Colonic mucosa (tissue), 4 donors: ENCODE data around the gene CHCHD3. TPM values are rescaled to one million over a fixed set of nuclear protein-coding genes. Genes with fewer than 3 reads are reported as not detected.

Experiments
- DNase-seq: peaks from one replicate; pipeline ENCODE4 v3.0.0-alpha.2; 2020
- H3K27ac ChIP-seq: fragments of 200-600 bp; one replicate; pipeline ENCODE4 v1.8.0; 2021
- H3K27me3 ChIP-seq: fragments of 200-600 bp; one replicate; pipeline ENCODE4 v1.8.0; 2021
- H3K36me3 ChIP-seq: fragments of 200-600 bp; one replicate; pipeline ENCODE4 v1.8.0; 2021
- H3K4me1 ChIP-seq: fragments of 200-600 bp; one replicate; pipeline ENCODE4 v1.8.0; 2021; ENCODE audit warnings: mild to moderate bottlenecking
- H3K4me3 ChIP-seq: fragments of 200-600 bp; one replicate; pipeline ENCODE4 v1.8.0; 2021
- H3K9ac ChIP-seq, 2 donors: one replicate each; pipeline ENCODE4 v1.7.0; 2013; ENCODE audit warnings: control low read depth in 2 of 2, low read depth in 2 of 2, low read length in 2 of 2
- H3K9me3 ChIP-seq: fragments of 200-600 bp; one replicate; pipeline ENCODE4 v1.8.0; 2021
- CTCF ChIP-seq: fragments of 200-600 bp; IDR thresholded peaks from one replicate; pipeline ENCODE4 v1.8.0; 2022; ENCODE audit warnings: antibody characterized with exemption, mild to moderate bottlenecking
- intact Hi-C: fragments of 100-400 bp; cut with DNase I; formaldehyde crosslinking; loops from one replicate; pipeline ENCODE4 v1.14.1; 2022
- total RNA-seq, 2 donors: library from RNA; stranded (reverse); fragmentation: NEBNext Ultra II Directional in 1 of 2; extraction: Animal tissue kit (Norgen Biotek cat#: 25700) in 1 of 2; gene quantifications; one replicate each; pipeline ENCODE4 v1.2.1, GENCODE V29; 2021
- donor health status: healthy.
- donor health status: DM: no; HTN: no; CAD: no.
- donor health status: DM: no; HTN: no; CAD: no.

Gene CHCHD3
- total RNA-seq, 2 donors from 2014 or later: 81.5 to 112 TPM

DNA sequence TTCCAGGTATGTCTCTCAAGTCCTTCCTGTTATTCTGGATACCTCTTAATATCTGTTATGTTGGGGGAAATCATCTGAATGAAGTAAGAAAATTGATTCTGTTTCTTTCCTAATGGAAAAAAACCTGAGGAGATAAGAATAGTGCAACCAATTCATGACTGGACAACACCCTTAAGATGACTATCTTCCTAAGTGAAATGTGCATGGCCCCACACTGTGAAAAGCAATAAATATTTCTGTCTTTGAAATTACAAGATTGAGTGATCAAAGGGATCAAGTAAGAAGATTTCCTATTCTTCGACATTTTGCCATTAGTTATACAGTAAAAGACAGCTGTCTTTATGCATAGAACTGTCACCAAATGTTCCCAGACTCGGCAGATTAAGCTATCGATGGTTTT lies 73.9 kb downstream of the CHCHD3 start:
- H3K9me3 ChIP-seq: no peaks in the 10 kb centered on the region
- no peak for TF ChIP-seq CTCF
- DNase-seq: no peak
- no peaks in the 10 kb centered on the region for H3K4me1 ChIP-seq
- intact Hi-C loops: no loop called here
- no peak overlapping the region for H3K9ac ChIP-seq
- H3K27me3 ChIP-seq: no peaks in the 10 kb centered on the region
- H3K27ac ChIP-seq: no peak overlapping the region
- H3K4me3 ChIP-seq: no peak overlapping the region
- no peaks in the 10 kb centered on the region for H3K36me3 ChIP-seq

DNA sequence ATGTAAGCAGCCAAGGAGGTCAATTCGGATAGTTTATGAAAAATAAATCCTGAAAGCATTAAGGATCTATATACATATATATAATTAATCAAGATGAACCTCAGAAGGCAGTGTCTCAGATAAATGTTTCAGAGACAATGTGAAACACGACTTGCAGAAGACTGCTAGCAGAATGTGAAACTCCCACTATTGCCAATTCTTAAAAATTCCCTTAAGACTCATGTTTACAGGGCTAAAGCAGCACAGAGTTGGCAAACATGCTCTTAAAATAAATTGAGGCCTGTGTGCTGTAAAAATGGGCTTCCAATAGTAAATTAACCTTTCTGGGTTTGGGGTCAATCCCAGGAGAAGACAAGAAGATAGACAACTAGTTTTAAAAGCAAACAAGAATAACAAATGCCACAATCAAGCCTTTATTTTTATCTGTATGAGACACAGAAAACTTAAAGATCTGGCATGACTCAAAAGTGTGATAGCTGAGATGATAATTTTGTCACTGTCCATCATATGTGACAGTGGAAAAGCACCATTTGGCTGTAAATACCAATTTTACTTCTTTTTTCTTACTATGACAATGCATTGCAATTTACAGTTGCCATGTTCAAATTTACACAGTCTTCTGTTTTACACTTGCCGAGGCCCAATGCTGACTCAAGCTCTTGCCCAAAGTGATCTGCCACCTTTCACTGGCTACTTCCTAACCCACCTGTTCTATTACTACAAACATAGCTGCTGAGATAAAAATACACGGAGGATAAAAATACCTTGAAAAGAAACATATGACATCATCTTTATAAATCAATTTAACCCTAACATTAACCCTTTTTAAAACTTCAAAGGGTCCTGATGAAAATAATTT lies 78.6 kb downstream of the CHCHD3 start:
- intact Hi-C loops: no loop called here
- no peak overlapping the region for H3K9ac ChIP-seq
- no peak for TF ChIP-seq CTCF
- no peaks in the 10 kb centered on the region for H3K27me3 ChIP-seq
- H3K4me1 ChIP-seq: no peaks in the 10 kb centered on the region
- H3K4me3 ChIP-seq: no peak overlapping the region
- no peak for DNase-seq
- no peaks in the 10 kb centered on the region for H3K36me3 ChIP-seq
- no peak overlapping the region for H3K27ac ChIP-seq
- H3K9me3 ChIP-seq: no peaks in the 10 kb centered on the region

DNA sequence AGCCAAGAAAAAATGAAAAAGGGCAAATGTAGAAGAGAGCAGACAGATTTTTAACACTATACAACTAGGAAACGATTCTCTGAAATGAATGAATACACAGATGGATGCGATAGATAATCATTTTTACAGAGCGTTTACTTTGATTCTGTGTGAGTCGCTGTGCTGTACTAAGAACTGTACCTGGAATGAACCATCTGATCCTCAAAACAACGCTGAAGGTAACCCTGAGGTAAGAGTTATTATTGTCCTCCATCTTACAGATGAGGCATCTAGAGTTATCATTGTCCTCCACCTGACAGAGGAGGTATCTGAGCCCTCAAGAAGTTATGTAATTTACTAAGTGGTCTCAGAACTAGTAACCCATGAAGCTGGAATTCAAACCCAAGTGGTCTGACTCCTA lies 80.2 kb downstream of the CHCHD3 start:
- DNase-seq: no peak
- Histone ChIP-seq H3K9me3 (no peaks in the 10 kb centered on the region), H3K27ac (no peak overlapping the region), H3K4me1 (no peaks in the 10 kb centered on the region), H3K4me3 (no peak overlapping the region), H3K27me3 (no peaks in the 10 kb centered on the region), H3K36me3 (no peaks in the 10 kb centered on the region), H3K9ac (no peak overlapping the region)
- TF ChIP-seq CTCF: no peak
- intact Hi-C loops: no loop called here

DNA sequence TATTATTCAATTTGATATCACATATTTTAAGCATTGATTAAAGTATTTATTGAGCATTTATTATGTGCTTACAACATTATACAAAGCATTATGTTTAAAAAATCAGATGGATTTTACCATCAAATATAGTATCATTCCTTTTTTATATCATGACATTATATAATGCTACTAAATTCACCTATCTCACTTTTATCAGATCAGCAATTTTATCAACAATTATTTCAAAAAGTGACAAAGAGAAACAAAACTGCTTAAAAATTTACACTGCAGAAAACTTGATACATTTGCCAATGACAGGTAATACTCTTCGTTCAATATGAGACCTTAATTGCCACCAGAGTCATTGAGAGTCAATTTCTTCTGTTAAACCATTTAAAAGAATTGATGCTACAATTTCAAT lies 82.0 kb downstream of the CHCHD3 start:
- Histone ChIP-seq H3K4me3 (no peak overlapping the region), H3K9me3 (no peaks in the 10 kb centered on the region), H3K27ac (no peak overlapping the region), H3K27me3 (no peaks in the 10 kb centered on the region), H3K9ac (no peak overlapping the region), H3K4me1 (no peaks in the 10 kb centered on the region), H3K36me3 (no peaks in the 10 kb centered on the region)
- no peak for DNase-seq
- intact Hi-C loops: no loop called here
- TF ChIP-seq CTCF: no peak

DNA sequence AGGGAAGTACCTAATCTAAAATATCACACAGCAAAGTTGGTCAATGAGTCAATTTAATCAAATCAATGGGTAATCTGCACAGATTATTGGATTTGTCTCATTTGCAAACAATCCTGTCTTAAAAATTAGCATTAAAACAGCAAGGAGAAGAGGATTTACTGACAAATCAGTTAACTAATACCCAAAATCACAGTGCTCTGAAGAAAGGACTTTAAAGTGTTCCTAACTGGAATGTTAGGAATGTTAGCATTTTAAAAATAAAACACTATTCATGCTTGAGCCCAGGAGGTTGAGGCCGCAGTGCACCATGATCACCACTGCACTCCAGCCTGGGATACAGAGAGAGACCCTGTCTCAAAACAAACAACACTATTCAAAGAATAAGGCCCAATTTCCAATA lies 83.1 kb downstream of the CHCHD3 start:
- intact Hi-C loops: no loop called here
- DNase-seq: no peak
- TF ChIP-seq CTCF: no peak
- no peak overlapping the region for H3K27ac ChIP-seq
- H3K36me3 ChIP-seq: no peaks in the 10 kb centered on the region
- no peak overlapping the region for H3K4me3 ChIP-seq
- H3K27me3 ChIP-seq: no peaks in the 10 kb centered on the region
- H3K9ac ChIP-seq: no peak overlapping the region
- H3K9me3 ChIP-seq: no peaks in the 10 kb centered on the region
- no peaks in the 10 kb centered on the region for H3K4me1 ChIP-seq
